Esophagus squamous epithelium (tissue), 4 donors: ENCODE results near the gene PFDN2.

Experiments
- POLR2A ChIP-seq, 4 donors: fragments of 450-650 bp; IDR thresholded peaks; one replicate each; pipeline ENCODE4 v1.6.1; 2017; ENCODE audit warnings: antibody characterized with exemption in 4 of 4, mild to moderate bottlenecking in 4 of 4, moderate library complexity in 3 of 4
- TF ChIP-seq, protein P1 (sequence below), 6 experiments: fragments of 450-650 bp in 4 of 6; fragments of 200-600 bp in 2 of 6; sonication (generic) in 2 of 6; IDR thresholded peaks; one replicate each; pipeline ENCODE4 v1.5.1; 2016 to 2019; ENCODE audit warnings: antibody characterized with exemption in 6 of 6, mild to moderate bottlenecking in 4 of 6, moderate library complexity in 4 of 6

GRCh38 chr1:161119092-161119903 lies 1.5 kb upstream of the PFDN2 start:
- TF ChIP-seq, protein P1, sequence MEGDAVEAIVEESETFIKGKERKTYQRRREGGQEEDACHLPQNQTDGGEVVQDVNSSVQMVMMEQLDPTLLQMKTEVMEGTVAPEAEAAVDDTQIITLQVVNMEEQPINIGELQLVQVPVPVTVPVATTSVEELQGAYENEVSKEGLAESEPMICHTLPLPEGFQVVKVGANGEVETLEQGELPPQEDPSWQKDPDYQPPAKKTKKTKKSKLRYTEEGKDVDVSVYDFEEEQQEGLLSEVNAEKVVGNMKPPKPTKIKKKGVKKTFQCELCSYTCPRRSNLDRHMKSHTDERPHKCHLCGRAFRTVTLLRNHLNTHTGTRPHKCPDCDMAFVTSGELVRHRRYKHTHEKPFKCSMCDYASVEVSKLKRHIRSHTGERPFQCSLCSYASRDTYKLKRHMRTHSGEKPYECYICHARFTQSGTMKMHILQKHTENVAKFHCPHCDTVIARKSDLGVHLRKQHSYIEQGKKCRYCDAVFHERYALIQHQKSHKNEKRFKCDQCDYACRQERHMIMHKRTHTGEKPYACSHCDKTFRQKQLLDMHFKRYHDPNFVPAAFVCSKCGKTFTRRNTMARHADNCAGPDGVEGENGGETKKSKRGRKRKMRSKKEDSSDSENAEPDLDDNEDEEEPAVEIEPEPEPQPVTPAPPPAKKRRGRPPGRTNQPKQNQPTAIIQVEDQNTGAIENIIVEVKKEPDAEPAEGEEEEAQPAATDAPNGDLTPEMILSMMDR (IDR thresholded peaks at IDR 0.05) = peak in 4 of 6 experiments; percentile 19 to 58 (median 41)
- TF ChIP-seq POLR2A (IDR thresholded peaks at IDR 0.05) = peak in 1 of 4 donors; percentile 16
